NCI-H2081 treated with DMSO at 0.1 percent for 48 hours (cell line): ENCODE measurements around the gene NUP62.

Source experiments
- DNase-seq: peaks from one replicate; lab custom pipeline; 2025; lab: John Stamatoyannopoulos, UW

NUP62 gene

DNA sequence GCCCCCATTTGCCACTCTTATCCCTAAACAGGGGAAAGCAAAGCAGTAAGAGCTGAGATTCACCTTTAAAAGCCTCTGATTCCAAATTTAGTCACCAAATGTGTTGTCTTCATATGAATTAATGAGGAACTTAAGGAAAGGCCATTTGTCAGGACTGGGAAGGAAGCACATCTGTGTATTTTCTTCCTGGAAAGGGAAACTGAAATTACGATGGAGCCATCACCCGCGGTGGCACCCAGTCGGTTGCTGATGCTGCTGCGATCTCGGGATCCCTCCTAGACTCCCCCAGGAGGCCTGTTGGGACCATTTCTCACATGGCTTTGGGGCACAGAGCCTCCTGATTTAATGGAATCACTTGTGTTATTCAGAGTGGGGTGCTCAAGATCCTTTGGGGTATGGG, 25.2 kb downstream of the NUP62 start:
- no peak for DNase-seq

DNA sequence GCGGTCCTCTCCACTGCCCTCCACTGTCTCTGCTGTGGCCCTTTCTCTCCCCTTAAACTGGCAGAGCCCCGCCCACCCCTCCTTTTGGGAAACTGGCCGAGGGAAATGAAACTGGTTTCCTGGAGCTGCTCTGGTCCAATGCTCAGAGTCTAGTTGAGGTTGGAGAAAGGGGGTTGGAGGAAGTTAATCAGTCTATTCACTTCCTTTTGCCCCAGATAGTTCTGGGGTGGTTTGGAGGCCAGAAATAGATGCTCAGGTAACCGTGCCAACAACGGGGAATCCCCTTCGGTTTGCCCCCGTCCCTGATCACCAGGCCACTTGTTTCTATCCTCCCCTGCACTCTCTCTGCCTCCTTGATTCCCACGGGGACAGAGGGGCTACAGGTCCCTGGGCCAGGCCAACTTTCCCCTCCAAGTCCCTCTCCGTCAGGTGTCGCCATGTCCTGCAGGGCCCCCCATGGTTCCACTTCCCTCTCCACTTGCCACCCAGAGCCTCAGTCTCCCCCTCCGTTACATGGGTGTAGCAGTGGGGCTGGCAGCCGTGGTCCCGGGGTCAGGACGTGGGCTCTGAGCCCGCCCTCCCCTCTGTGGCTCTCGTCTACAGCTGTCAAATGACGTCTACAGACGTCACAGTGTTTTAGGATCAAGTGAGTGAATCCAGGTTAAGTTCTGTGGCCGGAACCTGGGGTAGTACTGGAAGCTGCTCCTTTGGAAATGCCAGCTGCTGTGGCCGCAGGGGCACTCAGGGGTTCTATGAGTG, 32.3 kb downstream of the NUP62 start, which contains the start of gene IL4I1:
Gene IL4I1, minus strand, starts transcription at position 25 of the 759 bp plus-strand sequence. CDS start 727 bp downstream, outside the sequence.
- no peak for DNase-seq

DNA sequence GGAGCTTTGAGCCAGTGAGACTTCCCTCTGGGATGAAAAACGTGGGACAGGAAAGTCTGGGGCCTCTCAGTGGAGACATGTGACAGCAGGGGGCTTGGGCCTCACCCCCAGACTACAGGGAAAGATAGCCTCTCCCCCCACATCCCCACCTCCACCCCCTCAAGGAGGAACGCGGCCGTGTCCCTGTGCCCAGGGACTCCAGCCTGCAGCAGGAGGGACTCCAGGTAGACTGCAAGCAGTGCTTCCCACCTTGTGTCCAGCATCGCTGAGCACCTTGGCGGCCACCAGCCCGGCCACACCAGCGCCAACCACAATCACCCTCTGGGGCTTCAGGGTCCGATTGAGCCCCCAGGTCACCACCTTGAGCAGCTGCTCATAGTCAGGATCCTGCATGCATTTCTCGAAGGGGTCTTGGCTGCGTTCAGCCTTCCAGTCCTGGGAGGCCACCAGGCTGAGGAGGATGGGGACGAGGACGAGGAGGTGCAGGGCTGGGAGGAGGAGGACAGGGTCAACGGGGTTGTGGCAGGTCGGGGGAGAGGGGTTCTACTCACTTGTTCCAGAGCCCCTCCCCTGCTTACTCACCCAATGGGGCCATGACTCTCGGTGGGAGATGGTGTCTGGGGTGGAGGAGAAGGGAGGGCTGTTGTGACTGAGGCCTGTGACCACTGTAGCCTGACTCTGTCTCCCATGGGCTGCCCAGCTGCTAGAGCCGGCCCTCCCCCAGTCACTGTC, 33.6 kb downstream of the NUP62 start:
- DNase-seq = no peak

DNA sequence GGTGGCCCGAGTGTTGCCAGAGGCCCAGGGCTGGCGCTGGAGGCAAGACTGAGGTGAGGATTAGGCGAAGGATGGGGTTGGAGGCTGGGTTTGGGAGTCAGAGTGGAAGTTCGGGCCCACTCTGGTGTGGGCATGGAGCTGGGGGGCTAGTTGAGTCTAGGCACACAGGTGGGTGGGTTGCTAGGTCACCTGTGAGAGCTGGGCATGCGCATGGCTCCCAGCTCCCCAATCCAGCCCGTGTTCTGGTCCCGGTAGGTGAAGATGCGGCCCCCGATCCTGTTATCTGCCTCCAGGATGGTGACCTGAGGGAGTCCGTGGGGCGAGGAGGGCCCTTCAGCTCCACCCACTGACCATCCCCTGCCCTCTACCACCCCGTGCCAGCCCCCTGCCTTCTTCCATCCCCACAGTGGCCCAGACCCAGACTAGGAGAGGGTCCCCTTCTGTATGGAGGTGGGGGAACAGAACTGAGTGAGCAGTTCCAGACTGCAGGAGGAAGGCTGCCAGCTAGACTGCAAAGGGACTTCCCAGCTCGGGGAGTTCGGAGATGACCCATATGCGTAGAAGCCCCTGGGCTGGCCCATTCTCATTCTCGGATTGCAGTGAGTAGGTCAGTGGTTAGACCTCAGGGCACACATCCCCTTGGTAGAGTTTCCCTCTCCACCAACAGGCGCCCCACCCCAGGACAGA, 34.3 kb downstream of the NUP62 start:
- no peak for DNase-seq

DNA sequence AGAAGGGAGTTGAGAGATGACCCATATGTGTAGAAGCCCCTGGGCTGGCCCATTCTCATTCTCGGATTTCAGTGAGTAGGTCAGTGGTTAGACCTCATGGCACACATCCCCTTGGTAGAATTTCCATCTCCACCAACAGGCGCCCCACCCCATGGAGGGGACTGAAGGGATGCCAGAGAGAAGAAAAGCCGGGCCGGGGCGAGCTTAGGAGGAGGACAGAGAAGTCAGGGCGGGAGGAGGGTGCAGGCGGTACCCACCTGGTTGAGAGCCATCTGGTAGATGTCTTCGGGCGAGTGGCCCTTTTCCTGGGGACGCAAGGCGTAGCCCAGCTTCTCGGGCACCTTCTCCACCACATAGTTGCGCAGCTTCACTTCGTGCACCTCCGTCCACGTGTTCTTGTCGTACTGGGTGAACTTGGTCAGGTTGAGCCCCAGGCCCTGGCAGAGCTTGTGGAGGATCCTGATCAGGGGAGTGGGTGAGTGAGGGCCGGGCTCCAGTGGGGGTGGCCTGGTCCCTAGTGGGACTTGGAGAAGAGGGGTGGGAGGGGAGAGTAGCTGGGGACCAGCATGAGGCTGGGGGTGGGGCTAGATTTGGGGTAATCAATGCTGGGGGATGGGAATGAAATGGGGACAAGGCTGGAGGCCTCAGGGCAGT, 35.2 kb downstream of the NUP62 start:
- DNase-seq = no peak

DNA sequence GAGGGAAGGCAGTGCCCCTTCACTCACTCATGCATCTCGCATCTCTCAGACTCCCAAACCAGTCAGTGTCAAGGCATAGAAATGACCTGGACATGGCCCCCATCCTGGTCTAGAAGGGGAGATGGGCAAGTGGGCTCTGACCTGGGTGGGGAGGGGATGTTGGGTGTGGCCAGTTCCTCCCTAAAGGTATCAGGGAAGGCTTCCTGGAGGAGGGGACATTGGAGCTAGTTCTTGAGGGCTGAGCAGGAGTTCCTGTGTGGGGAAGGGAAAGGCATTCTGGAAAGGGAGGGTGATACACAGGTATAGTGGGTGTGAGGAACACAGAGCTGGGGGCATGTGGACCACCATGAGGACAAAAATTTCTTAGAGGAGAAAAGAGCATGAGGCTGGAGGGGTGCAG, 36.6 kb downstream of the NUP62 start:
- DNase-seq = no peak

DNA sequence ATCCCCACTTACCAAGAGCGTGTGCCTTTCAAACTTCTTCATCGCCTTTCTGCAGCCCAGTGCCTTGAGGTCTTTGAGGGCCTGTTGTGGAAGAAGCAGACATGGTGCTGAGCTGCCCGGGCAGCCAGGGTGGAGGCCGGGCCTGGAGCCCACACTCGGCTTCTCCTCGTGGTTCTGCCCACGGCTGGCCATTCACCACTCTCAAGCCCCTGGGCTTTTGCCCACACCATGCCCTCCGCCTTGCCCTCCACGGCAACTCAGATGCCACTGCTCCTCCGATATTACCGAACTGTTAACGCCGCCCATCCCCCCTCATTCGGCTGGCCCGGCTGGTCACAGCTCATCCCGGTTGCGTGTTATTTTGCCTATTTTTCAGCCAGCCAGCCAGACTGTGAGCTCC, 37.9 kb downstream of the NUP62 start:
- no peak for DNase-seq

DNA sequence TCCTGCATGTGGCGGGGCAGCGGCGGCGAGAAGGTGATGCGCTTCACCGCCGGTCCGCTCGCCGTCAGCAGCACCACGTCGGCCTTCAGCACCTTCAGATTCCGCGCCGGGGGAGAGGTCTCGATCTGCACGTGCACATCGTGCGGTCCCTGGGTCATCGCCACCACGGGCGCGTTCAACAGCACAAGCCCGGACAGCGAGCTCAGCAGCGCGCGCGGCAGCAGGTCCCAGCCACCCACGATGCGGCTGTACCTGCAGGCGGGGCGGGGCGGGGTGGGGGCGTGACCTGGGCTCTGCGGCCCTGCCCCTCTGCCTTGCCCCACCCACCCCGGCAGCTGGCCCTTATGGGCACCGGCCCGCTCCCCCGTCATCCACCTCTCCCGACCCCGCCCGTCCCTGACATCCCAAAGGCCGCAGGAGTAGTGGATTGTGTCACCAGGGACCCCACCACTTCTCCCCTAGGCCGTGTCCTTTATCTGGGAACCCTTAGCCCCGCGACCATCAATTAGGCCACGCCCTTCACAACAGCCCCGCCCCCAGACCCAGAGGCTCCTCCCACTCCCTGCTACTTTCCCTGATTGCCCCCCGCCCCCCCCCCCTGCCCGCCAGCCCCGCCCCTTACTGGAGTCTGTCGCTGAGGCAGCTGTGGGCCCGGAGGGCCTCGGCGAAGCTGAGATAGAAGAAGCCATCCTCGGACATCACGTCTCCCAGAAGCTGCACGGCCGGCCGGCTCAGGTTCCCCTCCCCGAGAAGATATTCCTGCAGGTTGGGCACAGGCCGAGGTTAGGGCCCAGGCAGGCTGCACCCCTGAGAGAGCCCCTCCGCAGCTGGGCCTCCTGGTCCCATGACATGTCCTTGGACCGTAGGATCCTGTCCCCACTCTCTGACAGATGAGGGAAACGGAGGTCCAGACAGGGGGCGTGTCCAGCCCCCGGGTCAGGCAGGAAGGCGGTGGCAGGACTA, 38.7 kb downstream of the NUP62 start:
- no peak for DNase-seq

DNA sequence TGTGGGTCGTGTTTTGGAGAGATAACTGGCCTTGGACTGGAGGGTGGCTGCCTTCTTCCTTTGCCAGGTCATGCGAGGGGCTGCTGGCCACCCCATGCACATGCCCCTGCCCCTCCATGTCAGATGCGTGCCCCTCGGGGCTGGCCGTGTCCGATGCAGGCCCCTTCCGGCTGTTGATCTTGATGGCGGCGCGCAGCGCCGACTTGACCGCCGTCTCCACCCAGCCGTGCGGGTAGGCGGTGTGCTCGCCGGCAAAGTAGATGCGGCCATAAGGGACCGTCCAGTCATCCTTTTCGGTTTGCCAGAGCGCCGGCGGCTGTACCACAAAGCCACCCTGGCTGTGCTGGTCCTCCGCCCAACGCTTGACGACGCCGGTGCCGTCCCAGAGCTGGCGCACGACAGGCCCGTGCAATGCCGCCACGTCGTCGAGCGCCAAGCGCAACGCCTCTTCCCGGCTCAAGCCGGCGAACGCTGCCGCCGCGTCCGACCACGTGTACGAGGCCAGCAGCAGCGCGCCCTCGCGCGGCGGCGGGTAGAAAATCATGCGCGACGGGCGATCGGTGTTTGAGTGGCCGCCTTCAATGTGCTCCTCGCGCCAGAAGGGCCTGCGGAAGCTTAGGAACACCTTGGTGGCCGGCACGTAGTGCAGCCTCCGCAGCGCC, 39.5 kb downstream of the NUP62 start:
- no peak for DNase-seq

DNA sequence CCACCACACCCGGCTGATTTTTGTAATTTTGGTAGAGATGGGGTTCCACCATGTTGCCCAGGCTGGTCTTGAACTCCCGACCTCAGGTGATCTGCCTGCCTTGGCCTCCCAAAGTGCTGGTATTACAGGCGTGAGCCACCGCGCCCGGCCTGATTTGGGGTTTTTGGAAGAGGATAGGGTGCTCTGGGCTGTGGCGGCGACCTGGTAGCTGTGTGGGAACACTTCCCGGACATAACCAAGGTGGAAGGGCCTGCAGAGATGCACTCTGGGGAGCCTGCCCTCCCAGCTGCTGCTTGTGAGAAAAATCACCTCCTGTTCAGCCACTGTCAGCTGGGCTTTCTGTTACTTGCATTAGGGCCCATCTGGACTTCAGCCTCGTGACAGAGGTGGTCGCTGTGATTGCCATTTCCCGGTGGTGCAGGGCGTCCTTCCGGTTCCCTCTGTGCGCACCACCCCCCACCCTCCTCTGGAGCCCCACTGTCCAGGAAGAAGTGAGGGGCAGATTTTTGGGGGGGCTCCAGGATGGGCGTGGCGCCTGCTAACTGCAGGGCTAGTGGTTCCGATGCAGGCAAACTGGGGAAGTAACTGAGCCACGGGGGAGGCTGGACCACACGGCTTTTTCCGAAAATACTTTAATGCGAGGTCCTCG, 40.1 kb downstream of the NUP62 start:
- no peak for DNase-seq

DNA sequence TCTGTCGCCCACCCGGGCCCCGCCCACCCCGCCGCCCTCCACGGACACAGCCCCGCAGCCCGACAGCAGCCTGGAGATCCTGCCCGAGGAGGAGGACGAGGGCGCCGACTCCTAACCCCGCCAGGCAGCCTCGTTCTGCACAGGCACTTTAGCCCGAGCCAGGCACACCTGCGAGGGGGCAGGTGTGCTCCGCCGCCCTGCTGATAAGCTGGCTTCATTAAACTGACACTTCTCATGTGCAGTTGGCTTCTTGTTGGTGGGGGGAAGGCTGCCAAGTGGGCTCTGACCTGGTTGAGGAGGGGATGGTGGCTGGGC, 40.8 kb downstream of the NUP62 start:
- no peak for DNase-seq

DNA sequence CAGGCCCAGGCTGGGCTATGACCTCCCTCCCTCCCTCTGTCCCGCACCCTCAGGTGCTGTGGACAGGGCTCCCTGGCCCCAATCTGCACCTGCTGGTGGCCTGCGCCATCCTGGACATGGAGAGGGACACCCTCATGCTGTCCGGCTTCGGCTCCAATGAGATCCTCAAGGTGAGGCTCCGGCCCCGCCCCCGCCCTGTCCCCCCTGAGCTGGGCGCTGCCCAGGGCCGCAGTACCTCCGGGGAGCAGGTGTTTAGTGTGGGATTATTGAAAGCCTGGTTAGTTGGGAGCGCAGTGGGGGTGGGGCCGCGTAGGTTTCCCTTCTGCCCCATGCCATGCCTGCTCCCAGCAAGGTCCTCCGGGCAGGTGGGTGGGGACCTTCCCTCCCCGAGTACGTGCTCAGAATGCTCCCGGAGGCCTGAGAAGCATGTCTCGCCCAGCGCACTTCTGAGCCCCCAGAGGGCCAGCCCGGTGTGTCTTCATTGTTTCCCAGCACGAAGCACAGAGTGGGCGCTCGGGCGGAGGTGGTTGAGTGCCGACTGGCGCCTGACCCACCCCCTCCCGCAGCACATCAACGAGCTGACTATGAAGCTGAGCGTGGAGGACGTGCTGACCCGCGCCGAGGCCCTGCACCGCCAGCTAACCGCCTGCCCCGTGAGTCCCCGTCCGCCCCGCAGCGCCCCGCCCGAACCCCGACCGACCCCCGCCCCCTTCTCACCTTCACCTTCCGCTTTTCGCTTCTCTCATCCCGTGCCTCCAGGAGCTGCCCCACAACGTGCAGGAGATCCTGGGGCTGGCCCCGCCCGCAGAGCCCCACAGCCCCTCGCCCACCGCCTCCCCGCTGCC, 41.4 kb downstream of the NUP62 start:
- no peak for DNase-seq

DNA sequence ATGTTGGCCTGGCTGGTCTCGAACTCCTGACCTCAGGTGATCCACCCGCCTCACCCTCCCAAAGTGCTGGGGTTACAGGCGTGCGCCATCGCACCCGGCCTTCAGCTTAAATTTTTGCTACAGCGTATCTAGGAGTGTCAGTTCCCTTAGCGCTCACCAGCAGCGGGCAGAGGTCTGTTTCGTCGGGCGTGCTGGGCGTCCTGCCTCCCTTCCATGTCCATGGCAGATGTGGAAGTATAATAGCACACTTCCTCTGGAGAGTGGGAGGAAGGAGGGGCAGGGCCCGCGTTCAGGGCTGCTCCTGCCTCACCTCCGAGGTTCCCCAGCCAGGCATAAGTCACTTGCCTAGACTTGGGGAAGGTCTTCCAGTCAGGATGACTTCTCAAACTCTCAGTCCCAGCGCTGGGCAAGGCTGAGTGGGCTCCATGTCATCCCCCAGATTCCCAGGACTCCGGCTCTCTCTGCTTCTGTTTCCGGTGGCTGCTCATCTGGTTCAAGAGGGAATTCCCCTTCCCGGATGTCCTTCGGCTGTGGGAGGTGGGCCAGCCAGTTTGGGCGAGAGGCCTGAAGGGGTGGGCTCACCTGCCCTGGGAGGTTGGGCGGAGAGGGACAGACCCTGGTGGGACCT, 42.2 kb downstream of the NUP62 start:
- no peak for DNase-seq

DNA sequence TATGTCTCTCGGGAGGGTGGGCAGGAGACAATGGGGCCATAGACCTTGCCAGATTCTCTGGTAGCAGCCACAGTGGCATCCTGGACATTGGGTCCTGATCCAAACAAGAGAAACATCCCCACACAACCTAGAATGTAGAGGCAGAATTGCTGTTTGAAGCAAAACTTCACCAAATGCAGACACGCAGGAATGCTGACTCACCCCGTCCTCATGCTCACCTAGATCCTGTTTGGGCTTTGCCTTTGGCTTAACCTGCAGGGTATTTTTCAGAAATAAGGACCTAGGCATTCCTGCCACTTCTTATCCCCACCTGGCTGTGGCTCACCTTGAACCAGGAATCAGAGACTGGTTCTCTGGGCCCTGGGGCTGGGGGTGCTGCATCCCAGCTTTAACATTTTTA, 44.5 kb downstream of the NUP62 start:
- no peak for DNase-seq

DNA sequence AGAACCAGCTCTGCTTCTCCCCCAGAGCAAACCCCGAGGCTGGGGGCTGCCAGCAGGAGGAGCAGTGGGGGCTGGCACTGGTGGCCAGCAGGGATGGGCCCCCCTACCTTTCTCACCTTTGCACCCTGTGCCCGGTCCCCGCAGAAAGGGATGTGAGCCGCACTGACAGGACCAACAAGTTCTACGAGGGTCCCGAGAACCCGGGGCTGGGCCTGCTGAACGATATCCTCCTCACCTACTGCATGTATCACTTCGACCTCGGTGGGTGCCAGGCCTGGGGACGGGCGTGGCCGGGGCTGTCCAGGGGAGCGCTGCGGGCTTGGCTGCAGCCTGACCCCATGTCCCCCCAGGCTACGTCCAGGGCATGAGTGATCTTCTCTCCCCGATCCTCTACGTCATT, 45.2 kb downstream of the NUP62 start:
- DNase-seq = no peak

DNA sequence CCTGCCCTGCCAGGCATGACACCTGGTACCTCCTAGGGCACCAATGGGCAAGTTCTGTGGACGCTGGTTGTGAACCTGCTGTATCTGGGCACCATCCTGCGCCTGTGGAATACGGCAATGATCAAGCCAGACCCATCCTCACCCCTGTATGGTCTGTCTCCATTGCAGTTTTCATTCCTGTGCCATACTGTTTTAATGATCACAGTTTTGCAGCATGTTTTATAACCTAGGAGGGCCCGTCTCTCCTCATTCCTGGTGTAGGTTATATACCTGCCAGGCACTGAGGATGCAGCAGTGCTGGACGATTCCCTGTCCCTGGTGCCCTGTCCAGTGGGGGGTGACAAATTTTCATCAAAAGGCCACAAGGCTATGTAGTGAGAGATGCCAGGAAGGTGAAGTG, 46.2 kb downstream of the NUP62 start:
- no peak for DNase-seq

DNA sequence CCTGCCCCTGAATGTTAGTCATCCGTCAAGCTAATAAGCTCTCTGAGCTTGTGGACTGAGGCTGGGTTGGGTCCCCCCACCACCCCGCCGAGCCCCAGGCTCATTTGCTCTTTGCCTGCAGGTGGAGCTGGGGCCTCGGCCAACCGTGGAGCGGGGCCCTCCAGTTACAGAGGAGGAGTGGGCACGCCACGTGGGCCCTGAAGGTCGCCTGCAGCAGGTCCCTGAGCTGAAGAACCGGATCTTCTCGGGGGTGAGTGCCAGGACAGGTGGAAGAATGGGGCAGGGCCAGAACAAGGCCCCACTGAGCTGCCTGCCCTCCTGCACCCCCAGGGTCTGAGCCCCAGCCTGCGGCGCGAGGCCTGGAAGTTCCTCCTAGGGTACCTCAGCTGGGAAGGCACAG, 46.7 kb downstream of the NUP62 start:
- DNase-seq = no peak

DNA sequence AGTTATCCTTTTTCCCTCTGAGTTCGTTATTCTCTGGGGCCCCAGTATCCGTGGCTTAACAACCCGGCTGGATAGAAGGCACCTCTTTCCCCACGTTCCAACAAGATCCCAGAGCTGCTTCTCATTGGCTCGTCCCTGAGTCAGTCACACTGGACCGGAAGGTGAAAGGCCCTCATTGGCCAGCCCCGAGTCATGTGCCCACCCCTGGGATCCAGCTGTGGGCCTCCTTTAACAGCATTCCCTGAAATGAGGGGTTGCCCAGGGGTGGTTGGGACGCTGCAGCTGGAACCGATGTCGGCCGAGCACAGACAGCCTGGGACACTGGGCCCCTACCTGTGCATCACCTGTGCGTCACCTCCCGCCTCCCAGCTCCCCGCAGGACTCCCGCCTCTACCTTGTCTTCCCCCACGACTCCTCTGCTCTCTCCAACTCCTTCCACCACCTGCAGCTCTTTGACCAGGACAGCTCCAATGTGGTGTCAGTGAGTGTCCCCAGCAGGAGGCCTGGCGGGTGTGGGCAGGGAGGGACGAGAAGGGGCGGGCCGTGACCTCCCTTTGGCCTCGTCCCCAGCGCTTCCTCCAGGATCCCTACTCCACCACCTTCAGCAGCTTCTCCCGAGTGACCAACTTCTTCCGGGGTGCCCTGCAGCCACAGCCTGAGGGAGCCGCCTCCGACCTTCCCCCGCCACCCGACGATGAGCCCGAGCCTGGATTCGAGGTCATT, 47.5 kb downstream of the NUP62 start:
- no peak for DNase-seq
